ENCODE measurements around the gene EXOC2.

EXOC2 gene, protein sequence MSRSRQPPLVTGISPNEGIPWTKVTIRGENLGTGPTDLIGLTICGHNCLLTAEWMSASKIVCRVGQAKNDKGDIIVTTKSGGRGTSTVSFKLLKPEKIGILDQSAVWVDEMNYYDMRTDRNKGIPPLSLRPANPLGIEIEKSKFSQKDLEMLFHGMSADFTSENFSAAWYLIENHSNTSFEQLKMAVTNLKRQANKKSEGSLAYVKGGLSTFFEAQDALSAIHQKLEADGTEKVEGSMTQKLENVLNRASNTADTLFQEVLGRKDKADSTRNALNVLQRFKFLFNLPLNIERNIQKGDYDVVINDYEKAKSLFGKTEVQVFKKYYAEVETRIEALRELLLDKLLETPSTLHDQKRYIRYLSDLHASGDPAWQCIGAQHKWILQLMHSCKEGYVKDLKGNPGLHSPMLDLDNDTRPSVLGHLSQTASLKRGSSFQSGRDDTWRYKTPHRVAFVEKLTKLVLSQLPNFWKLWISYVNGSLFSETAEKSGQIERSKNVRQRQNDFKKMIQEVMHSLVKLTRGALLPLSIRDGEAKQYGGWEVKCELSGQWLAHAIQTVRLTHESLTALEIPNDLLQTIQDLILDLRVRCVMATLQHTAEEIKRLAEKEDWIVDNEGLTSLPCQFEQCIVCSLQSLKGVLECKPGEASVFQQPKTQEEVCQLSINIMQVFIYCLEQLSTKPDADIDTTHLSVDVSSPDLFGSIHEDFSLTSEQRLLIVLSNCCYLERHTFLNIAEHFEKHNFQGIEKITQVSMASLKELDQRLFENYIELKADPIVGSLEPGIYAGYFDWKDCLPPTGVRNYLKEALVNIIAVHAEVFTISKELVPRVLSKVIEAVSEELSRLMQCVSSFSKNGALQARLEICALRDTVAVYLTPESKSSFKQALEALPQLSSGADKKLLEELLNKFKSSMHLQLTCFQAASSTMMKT

DNA sequence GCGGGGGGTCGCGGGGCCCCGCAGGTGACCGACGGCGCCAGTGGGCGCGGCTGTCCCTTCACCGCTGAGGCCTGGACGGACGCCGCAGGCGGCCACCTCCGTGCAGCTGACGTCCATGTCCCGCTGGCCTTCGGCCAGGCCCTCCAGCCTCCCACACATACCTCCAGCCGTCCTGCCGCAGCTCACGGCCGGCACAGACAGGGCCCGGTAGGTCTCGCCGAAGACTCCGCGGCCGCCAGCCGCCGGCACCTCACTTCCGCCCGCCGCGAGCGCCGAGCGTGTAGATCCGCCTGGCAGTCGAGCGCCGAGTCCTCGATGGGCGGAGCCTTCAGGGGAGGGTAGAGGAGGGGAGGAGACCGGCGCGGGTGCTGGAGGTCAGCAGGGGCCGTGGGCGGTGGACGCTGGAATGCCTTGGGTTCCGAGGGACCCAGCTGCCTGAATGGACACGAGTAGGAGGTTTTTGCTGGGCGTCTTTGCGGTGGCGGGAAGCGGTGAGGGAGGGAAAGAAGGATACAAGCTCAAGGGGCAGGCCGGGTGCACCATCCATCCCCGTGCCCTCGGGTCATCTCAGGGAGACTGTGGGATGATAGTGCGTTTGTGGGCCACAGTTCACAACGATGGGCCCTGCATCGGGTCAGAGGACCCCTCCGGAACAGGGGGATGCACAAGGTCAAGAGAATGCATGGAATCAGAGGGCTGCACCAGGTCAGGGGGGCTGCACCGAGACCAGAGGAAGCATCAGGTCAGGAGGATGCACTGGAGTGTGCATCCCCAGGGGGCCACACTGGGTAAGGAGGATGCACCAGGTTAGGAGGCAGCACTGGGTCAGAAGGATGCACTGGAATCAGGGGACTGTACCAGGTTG, at the start of gene EXOC2:
TSS of gene EXOC2 (minus strand) at position 282 of the 865 bp plus-strand sequence. CDS start 55,321 bp downstream, outside the sequence.
- TF ChIP-seq, protein P1, sequence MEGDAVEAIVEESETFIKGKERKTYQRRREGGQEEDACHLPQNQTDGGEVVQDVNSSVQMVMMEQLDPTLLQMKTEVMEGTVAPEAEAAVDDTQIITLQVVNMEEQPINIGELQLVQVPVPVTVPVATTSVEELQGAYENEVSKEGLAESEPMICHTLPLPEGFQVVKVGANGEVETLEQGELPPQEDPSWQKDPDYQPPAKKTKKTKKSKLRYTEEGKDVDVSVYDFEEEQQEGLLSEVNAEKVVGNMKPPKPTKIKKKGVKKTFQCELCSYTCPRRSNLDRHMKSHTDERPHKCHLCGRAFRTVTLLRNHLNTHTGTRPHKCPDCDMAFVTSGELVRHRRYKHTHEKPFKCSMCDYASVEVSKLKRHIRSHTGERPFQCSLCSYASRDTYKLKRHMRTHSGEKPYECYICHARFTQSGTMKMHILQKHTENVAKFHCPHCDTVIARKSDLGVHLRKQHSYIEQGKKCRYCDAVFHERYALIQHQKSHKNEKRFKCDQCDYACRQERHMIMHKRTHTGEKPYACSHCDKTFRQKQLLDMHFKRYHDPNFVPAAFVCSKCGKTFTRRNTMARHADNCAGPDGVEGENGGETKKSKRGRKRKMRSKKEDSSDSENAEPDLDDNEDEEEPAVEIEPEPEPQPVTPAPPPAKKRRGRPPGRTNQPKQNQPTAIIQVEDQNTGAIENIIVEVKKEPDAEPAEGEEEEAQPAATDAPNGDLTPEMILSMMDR (IDR thresholded peaks at IDR 0.05; ENCODE audit: borderline replicate concordance, control extremely low read depth, extremely low read depth, insufficient read depth, missing control alignments) = no peak
- in situ Hi-C loops (cut with MboI; ENCODE audit: low sequenced_read_pairs, unreplicated experiment) = no loop called here
- peak; percentile 92 for DNase-seq (ENCODE audit: low spot score)

DNA sequence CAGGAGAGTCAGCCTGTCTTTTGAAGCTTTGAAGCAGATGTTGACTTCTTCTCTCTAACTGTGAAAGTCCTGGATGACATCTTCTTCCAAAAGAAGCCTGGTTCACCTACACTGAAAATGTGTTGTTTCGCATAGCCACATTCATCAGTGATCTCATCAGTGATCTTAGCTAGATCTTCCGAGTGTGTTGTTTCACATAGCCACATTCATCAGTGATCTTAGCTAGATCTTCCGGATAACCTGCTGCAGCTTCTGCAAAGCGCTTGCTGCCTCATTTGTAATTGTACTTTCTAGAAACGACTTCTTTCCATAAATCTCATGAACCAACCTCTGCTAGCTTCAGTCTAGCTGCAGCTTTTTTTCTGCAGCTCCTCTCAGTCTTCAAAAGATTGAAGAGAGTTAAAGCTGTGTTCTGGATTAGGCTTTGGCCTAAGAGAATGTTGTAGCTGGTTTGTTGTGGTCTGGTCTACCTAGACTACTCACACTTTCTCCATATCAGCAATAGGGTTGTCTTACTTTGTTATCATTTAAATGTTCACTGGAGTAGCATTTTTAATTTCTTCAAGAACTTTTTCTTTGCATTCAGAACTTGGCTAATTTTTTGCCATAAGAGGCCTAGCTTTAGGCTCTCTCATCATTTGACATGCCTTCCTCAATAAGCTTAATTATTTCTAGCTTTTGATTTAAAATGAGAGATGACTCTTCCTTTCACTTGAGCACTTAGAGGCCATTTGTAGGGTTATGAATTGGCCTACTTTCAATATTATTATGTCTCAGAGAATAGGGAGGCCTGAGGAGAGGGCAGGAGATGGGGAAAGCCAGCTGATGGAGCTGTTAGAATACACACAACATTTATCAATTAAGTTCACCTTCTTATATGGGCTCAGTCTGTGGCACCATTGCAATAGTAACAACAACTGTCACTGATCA, 48.7 kb upstream of the EXOC2 start:
- in situ Hi-C loops (cut with MboI; ENCODE audit: low sequenced_read_pairs, unreplicated experiment) = no loop called here

DNA sequence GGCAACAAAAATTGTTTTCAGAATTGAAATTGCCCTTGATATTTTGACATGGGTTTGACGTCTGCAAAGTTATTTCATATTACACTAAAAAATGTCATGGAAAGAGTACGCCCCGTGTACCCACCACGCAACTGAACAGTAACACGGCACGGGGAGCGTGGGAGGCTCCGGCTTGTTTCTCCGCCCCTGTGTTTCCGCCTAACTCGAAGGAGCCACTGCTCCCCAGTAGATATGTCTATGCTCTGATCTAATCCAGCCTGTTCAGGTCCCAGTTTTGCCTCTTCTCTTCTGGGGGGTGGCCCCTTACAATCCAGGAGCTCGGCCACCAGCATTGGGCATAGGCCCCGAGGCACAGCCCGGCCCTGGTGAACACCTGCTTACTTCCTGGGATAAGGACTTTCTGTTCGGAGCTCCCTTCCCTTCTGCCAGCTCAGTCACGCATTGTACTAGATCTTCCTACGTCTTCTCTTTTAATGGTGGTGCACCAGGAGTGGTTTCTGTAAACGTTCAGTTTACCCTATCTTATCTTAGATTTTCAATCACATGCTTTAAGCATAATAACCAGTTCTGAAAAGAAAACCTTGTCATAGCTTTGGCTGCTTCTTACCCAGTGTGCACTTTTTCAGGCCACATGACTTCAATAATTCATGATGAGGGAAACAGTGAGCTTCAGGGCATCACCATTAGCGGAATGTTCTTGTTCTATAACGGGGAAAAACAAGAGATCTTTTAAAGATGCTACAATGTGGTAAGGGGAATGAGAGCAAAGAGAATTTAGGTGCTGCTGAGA, 43.9 kb upstream of the EXOC2 start:
- DNase-seq (ENCODE audit: low spot score) = no peak
- TF ChIP-seq, protein P1 (IDR thresholded peaks at IDR 0.05; ENCODE audit: borderline replicate concordance, control extremely low read depth, extremely low read depth, insufficient read depth, missing control alignments) = no peak
- in situ Hi-C loops (cut with MboI; ENCODE audit: low sequenced_read_pairs, unreplicated experiment) = no loop called here

More for the DNA sequence above, 48.7 kb upstream of the EXOC2 start:
- DNase-seq (ENCODE audit: low spot score) = no peak
- TF ChIP-seq, protein P1 (IDR thresholded peaks at IDR 0.05; ENCODE audit: borderline replicate concordance, control extremely low read depth, extremely low read depth, insufficient read depth, missing control alignments) = no peak

DNA sequence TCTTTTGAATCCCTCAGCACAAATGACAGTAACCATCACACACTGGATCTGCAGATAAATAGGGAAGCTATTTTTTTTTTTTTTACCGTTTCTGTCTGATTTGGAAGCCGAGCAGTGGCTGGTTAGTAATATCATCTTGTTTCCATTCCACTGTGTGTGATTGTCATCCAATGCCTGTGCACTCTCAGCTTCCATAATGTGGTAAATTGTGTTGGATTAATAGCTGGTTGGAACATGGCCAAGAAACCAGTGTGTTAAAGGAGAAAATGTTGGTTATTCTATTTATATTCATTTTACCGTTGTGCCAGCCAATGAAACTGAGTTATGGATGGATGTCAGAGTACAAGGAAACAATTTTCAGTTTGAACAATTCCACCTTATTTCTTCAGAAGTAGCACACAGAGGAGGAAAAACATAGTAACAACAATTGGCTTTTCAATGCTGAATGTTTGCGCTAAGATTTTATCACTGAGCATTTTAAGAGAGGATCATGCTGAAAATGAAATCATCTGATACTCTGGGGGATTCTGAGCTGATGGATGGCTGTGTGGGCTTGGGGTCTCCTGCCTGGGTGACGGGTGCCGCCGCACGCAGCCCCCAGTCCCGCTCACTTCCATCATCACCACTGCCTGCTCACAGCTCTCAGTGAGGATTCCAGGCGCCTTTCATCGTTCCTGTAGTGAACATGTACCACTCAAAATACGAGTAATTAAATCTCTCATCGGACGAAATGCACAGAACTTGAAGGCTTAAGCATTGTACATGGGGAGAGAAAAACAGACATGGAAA, 40.7 kb upstream of the EXOC2 start:
- in situ Hi-C loops (cut with MboI; ENCODE audit: low sequenced_read_pairs, unreplicated experiment) = no loop called here
- no peak for DNase-seq (ENCODE audit: low spot score)
- TF ChIP-seq, protein P1 (IDR thresholded peaks at IDR 0.05; ENCODE audit: borderline replicate concordance, control extremely low read depth, extremely low read depth, insufficient read depth, missing control alignments) = no peak

DNA sequence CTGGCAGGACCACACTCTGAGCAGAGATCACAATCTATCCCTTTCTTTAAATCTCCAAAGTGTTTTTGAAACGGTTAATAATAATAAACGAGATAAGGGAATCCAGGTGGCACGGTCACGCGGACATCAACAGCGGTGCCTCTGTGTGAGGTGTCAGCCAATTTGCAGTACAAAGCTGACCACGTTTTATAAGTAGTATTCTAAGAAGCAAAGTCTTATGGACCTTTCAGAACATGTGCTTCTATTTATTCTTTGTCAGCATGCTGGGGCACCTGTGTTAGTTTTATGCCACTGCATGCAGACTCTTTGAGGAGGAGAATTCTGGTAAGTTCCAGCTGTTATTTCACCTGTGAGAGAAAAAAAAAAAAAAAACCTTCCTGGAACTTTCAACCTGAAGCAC, 39.0 kb upstream of the EXOC2 start:
- in situ Hi-C loops (cut with MboI; ENCODE audit: low sequenced_read_pairs, unreplicated experiment) = no loop called here
- TF ChIP-seq, protein P1 (IDR thresholded peaks at IDR 0.05; ENCODE audit: borderline replicate concordance, control extremely low read depth, extremely low read depth, insufficient read depth, missing control alignments) = no peak

More for the DNA sequence above, 39.0 kb upstream of the EXOC2 start:
- no peak for DNase-seq (ENCODE audit: low spot score)

Data from GM13976 (cell line).